WTC11 (cell line): ENCODE measurements around the gene ACTRT2. TPM values are rescaled to one million over a fixed set of nuclear protein-coding genes. Genes with fewer than 3 reads are reported as not detected.

Experiments
- ATAC-seq: fragments of 200-7000 bp; cut with Tn5 transposase; 2 replicates; pipeline ENCODE4 v1.10.0; 2021; ENCODE audit warnings: mild to moderate bottlenecking, moderate library complexity
- CTCF ChIA-PET: fragments of 300-600 bp; sonication (Branson Sonifier 250); formaldehyde crosslinking; loops from one replicate; lab custom pipeline; 2021; ENCODE audit warnings: antibody characterized with exemption; lab: Charles Lee
- POLR2A ChIA-PET: fragments of 350-600 bp; sonication (Branson Sonifier 250); formaldehyde crosslinking; loops from one replicate; lab custom pipeline; 2021; ENCODE audit warnings: antibody characterized with exemption; lab: Charles Lee
- DNase-seq: peaks from one replicate; pipeline ENCODE4 v3.0.0; 2021; ENCODE audit warnings: low spot score
- H3K27ac Mint-ChIP-seq: 2 replicates; pipeline ENCODE4 v1.8.0; 2021; ENCODE audit warnings: mixed read lengths
- H3K27me3 Mint-ChIP-seq: 2 replicates; pipeline ENCODE4 v1.8.0; 2021; ENCODE audit warnings: low read depth, mild to moderate bottlenecking, moderate library complexity, mixed read lengths
- H3K36me3 Mint-ChIP-seq: 2 replicates; pipeline ENCODE4 v1.8.0; 2021; ENCODE audit warnings: mixed read lengths
- H3K4me1 Mint-ChIP-seq: 2 replicates; pipeline ENCODE4 v1.8.0; 2022; ENCODE audit warnings: mixed read lengths
- H3K4me3 Mint-ChIP-seq: 2 replicates; pipeline ENCODE4 v1.8.0; 2021; ENCODE audit warnings: mild to moderate bottlenecking, moderate library complexity, mixed read lengths
- H3K9me3 Mint-ChIP-seq: 2 replicates; pipeline ENCODE4 v1.8.0; 2021; ENCODE audit warnings: mixed read lengths
- EMX1 ChIP-seq: fragments of 250-450 bp; sonication (Bioruptor Pico); IDR thresholded peaks from 2 replicates; pipeline ENCODE4 v1.8.0; 2021; ENCODE audit warnings: mild to moderate bottlenecking
- FOXP1 ChIP-seq: sonication (generic); formaldehyde crosslinking; IDR thresholded peaks from 2 replicates; pipeline ENCODE4 v1.8.0; 2022; ENCODE audit warnings: missing genetic modification reagents, mild to moderate bottlenecking, moderate library complexity, borderline replicate concordance
- GABPB1 ChIP-seq: sonication (generic); formaldehyde crosslinking; IDR thresholded peaks from 2 replicates; pipeline ENCODE4 v1.8.1; 2023; ENCODE audit warnings: mild to moderate bottlenecking, missing genetic modification reagents
- GRHL2 ChIP-seq: fragments of 250-450 bp; sonication (Bioruptor Pico); IDR thresholded peaks from 2 replicates; pipeline ENCODE4 v1.8.0; 2022; ENCODE audit warnings: mild to moderate bottlenecking, moderate library complexity; ENCODE audit not compliant: insufficient replicate concordance, severe bottlenecking
- JUN ChIP-seq: sonication (generic); formaldehyde crosslinking; IDR thresholded peaks from 2 replicates; pipeline ENCODE4 v1.8.0; 2023; ENCODE audit warnings: mild to moderate bottlenecking, missing genetic modification reagents
- NR2C2 ChIP-seq: sonication (generic); formaldehyde crosslinking; IDR thresholded peaks from 2 replicates; pipeline ENCODE4 v1.8.0; 2022; ENCODE audit warnings: mild to moderate bottlenecking, missing genetic modification reagents
- OVOL2 ChIP-seq: fragments of 250-450 bp; sonication (Bioruptor Pico); IDR thresholded peaks from 2 replicates; pipeline ENCODE4 v1.9.0; 2021; ENCODE audit warnings: mild to moderate bottlenecking, borderline replicate concordance
- RELA ChIP-seq: sonication (generic); formaldehyde crosslinking; IDR thresholded peaks from 2 replicates; pipeline ENCODE4 v1.8.1; 2022; ENCODE audit warnings: missing genetic modification reagents, mild to moderate bottlenecking, borderline replicate concordance
- SOX15 ChIP-seq: fragments of 250-450 bp; sonication (Bioruptor Pico); IDR thresholded peaks from 2 replicates; pipeline ENCODE4 v1.9.0; 2021; ENCODE audit warnings: mild to moderate bottlenecking
- TCF7 ChIP-seq: sonication (generic); formaldehyde crosslinking; IDR thresholded peaks from 2 replicates; pipeline ENCODE4 v1.8.0; 2022; ENCODE audit warnings: mild to moderate bottlenecking, low read depth, missing genetic modification reagents, moderate library complexity
- TP53 ChIP-seq: sonication (generic); formaldehyde crosslinking; IDR thresholded peaks from 2 replicates; pipeline ENCODE4 v1.8.1; 2023; ENCODE audit warnings: mild to moderate bottlenecking, missing genetic modification reagents
- ZBTB21 ChIP-seq: sonication (generic); formaldehyde crosslinking; IDR thresholded peaks from 2 replicates; pipeline ENCODE4 v1.8.1; 2023; ENCODE audit warnings: mild to moderate bottlenecking, missing genetic modification reagents, borderline replicate concordance
- ZNF121 ChIP-seq: sonication (generic); formaldehyde crosslinking; IDR thresholded peaks from 2 replicates; pipeline ENCODE4 v1.8.0; 2023; ENCODE audit warnings: missing genetic modification reagents
- ZNF263 ChIP-seq: sonication (generic); formaldehyde crosslinking; IDR thresholded peaks from 2 replicates; pipeline ENCODE4 v1.8.1; 2022; ENCODE audit warnings: low read depth, mild to moderate bottlenecking, moderate library complexity, missing genetic modification reagents
- total RNA-seq: library from RNA; stranded (reverse); gene quantifications from 3 replicates; pipeline ENCODE4 v1.2.3, GENCODE V29; 2021
- TF ChIP-seq, protein P1 (sequence below): fragments of 200-600 bp; IDR thresholded peaks from 2 replicates; pipeline ENCODE4 v1.8.0; 2022; ENCODE audit warnings: antibody characterized with exemption
- TF ChIP-seq, protein P2 (sequence below): sonication (generic); formaldehyde crosslinking; IDR thresholded peaks from 2 replicates; pipeline ENCODE4 v1.8.1; 2022; ENCODE audit warnings: missing genetic modification reagents, borderline replicate concordance
- TF ChIP-seq, protein P3 (sequence below): fragments of 250-450 bp; sonication (Bioruptor Pico); IDR thresholded peaks from 2 replicates; pipeline ENCODE4 v1.9.0; 2021; ENCODE audit warnings: mild to moderate bottlenecking
- TF ChIP-seq, protein P4 (sequence below): fragments of 250-450 bp; sonication (Bioruptor Pico); IDR thresholded peaks from 2 replicates; pipeline ENCODE4 v1.9.0; 2021; ENCODE audit warnings: mild to moderate bottlenecking
- TF ChIP-seq, protein P5 (sequence below): sonication (generic); formaldehyde crosslinking; IDR thresholded peaks from 2 replicates; pipeline ENCODE4 v1.8.1; 2023; ENCODE audit warnings: mild to moderate bottlenecking, missing genetic modification reagents, borderline replicate concordance

The ACTRT2 gene
- total RNA-seq, 1 experiment from 2014 or later, result not detected

DNA sequence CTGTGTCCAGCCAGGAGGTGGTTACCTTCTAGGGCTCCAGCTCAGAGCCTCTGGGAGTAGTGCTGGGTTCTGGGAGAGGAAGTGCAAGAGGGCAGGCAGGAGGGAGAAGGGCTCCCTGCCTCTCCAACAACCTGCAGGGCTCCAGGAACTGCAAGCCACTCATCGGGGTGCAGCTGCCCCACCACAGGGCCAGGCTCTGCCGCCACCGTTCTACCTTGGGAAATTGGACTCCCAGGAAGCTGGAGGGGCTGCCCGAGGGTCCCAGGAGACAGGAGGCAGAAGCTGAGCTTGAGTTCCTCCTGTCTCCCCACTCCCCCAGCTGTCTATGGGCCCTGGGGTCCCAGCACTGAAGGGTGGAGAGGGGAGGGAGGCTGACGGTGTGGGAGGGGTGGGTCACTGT, 40.3 kb downstream of the ACTRT2 start:
- Mint-ChIP-seq H3K4me3 (no peak overlapping the region), H3K4me1 (peaks cover 7% of the 10 kb centered on the region; the same call in 1 of the 2 replicates), H3K27ac (no peak overlapping the region), H3K9me3 (0 out of 2 replicates have a peak, but pooled peaks cover 5% of the 10 kb centered on the region), H3K27me3 (peaks cover 91% of the 10 kb centered on the region), H3K36me3 (no peaks in the 10 kb centered on the region)
- CTCF ChIA-PET, result interaction anchor here (1.1 to 2.8 kb wide), 8 partner anchors 12 to 363 kb away, joined by 3 to 12 read pairs (median 6); no protein-coding TSS in a partner anchor
- POLR2A ChIA-PET, result no interaction called here
- DNase-seq (no peak), ATAC-seq (no peak)
- no peak for TF ChIP-seq OVOL2 (CRISPR knock-in tag)
- no peak for TF ChIP-seq GABPB1 (CRISPR knock-in tag)
- no peak for TF ChIP-seq NR2C2 (CRISPR knock-in tag)
- TF ChIP-seq, protein P1, sequence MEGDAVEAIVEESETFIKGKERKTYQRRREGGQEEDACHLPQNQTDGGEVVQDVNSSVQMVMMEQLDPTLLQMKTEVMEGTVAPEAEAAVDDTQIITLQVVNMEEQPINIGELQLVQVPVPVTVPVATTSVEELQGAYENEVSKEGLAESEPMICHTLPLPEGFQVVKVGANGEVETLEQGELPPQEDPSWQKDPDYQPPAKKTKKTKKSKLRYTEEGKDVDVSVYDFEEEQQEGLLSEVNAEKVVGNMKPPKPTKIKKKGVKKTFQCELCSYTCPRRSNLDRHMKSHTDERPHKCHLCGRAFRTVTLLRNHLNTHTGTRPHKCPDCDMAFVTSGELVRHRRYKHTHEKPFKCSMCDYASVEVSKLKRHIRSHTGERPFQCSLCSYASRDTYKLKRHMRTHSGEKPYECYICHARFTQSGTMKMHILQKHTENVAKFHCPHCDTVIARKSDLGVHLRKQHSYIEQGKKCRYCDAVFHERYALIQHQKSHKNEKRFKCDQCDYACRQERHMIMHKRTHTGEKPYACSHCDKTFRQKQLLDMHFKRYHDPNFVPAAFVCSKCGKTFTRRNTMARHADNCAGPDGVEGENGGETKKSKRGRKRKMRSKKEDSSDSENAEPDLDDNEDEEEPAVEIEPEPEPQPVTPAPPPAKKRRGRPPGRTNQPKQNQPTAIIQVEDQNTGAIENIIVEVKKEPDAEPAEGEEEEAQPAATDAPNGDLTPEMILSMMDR, result no peak
- TF ChIP-seq ZNF121, result no peak
- no peak for TF ChIP-seq FOXP1 (CRISPR knock-in tag)
- TF ChIP-seq, protein P2, sequence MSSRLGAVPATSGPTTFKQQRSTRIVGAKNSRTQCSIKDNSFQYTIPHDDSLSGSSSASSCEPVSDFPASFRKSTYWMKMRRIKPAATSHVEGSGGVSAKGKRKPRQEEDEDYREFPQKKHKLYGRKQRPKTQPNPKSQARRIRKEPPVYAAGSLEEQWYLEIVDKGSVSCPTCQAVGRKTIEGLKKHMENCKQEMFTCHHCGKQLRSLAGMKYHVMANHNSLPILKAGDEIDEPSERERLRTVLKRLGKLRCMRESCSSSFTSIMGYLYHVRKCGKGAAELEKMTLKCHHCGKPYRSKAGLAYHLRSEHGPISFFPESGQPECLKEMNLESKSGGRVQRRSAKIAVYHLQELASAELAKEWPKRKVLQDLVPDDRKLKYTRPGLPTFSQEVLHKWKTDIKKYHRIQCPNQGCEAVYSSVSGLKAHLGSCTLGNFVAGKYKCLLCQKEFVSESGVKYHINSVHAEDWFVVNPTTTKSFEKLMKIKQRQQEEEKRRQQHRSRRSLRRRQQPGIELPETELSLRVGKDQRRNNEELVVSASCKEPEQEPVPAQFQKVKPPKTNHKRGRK (CRISPR knock-in tag), result no peak
- TF ChIP-seq ZNF263, result no peak
- no peak for TF ChIP-seq TCF7 (CRISPR knock-in tag)
- no peak for TF ChIP-seq TP53 (CRISPR knock-in tag)
- TF ChIP-seq EMX1, result no peak
- no peak for TF ChIP-seq RELA (CRISPR knock-in tag)
- no peak for TF ChIP-seq JUN (CRISPR knock-in tag)
- TF ChIP-seq, protein P3, sequence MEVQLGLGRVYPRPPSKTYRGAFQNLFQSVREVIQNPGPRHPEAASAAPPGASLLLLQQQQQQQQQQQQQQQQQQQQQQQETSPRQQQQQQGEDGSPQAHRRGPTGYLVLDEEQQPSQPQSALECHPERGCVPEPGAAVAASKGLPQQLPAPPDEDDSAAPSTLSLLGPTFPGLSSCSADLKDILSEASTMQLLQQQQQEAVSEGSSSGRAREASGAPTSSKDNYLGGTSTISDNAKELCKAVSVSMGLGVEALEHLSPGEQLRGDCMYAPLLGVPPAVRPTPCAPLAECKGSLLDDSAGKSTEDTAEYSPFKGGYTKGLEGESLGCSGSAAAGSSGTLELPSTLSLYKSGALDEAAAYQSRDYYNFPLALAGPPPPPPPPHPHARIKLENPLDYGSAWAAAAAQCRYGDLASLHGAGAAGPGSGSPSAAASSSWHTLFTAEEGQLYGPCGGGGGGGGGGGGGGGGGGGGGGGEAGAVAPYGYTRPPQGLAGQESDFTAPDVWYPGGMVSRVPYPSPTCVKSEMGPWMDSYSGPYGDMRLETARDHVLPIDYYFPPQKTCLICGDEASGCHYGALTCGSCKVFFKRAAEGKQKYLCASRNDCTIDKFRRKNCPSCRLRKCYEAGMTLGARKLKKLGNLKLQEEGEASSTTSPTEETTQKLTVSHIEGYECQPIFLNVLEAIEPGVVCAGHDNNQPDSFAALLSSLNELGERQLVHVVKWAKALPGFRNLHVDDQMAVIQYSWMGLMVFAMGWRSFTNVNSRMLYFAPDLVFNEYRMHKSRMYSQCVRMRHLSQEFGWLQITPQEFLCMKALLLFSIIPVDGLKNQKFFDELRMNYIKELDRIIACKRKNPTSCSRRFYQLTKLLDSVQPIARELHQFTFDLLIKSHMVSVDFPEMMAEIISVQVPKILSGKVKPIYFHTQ (CRISPR knock-in tag), result no peak
- TF ChIP-seq ZBTB21 (CRISPR knock-in tag), result no peak
- TF ChIP-seq, protein P4, sequence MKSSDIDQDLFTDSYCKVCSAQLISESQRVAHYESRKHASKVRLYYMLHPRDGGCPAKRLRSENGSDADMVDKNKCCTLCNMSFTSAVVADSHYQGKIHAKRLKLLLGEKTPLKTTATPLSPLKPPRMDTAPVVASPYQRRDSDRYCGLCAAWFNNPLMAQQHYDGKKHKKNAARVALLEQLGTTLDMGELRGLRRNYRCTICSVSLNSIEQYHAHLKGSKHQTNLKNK (CRISPR knock-in tag), result no peak
- TF ChIP-seq SOX15 (CRISPR knock-in tag), result no peak
- TF ChIP-seq, protein P5, sequence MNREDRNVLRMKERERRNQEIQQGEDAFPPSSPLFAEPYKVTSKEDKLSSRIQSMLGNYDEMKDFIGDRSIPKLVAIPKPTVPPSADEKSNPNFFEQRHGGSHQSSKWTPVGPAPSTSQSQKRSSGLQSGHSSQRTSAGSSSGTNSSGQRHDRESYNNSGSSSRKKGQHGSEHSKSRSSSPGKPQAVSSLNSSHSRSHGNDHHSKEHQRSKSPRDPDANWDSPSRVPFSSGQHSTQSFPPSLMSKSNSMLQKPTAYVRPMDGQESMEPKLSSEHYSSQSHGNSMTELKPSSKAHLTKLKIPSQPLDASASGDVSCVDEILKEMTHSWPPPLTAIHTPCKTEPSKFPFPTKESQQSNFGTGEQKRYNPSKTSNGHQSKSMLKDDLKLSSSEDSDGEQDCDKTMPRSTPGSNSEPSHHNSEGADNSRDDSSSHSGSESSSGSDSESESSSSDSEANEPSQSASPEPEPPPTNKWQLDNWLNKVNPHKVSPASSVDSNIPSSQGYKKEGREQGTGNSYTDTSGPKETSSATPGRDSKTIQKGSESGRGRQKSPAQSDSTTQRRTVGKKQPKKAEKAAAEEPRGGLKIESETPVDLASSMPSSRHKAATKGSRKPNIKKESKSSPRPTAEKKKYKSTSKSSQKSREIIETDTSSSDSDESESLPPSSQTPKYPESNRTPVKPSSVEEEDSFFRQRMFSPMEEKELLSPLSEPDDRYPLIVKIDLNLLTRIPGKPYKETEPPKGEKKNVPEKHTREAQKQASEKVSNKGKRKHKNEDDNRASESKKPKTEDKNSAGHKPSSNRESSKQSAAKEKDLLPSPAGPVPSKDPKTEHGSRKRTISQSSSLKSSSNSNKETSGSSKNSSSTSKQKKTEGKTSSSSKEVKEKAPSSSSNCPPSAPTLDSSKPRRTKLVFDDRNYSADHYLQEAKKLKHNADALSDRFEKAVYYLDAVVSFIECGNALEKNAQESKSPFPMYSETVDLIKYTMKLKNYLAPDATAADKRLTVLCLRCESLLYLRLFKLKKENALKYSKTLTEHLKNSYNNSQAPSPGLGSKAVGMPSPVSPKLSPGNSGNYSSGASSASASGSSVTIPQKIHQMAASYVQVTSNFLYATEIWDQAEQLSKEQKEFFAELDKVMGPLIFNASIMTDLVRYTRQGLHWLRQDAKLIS, result no peak
- TF ChIP-seq GRHL2, result no peak
- TF ChIP-seq, all 79 proteins: peak for 0
